H1 (cell line): ENCODE measurements around the gene KIF13A. TPM values are rescaled to one million over a fixed set of nuclear protein-coding genes. Genes with fewer than 3 reads are reported as not detected.

Source experiments
- CTCF ChIA-PET: fragments of 300-600 bp; sonication (Branson Sonifier 250); formaldehyde crosslinking; loops from one replicate; lab custom pipeline; 2021; ENCODE audit not compliant: partially characterized antibody; lab: Charles Lee
- POLR2A ChIA-PET: fragments of 300-600 bp; sonication (Branson Sonifier 250); formaldehyde crosslinking; loops from one replicate; lab custom pipeline; 2021; ENCODE audit warnings: inconsistent platforms; ENCODE audit not compliant: partially characterized antibody; lab: Charles Lee
- DNase-seq, 2 experiments: peaks; one replicate each; pipeline versions ENCODE4 v3.0.0 to v3.0.0-alpha.2; 2010 to 2022; ENCODE audit warnings: low spot score in 2 of 2, low read depth in 1 of 2, mixed read lengths in 1 of 2
- FAIRE-seq: peaks from 2 replicates; lab custom pipeline; 2011; peaks lifted over from hg19 to GRCh38; lab: Jason Lieb, UNC
- H2AFZ ChIP-seq: 2 replicates; pipeline ENCODE4 v1.8.1; 2012; ENCODE audit warnings: low read length, inconsistent platforms
- H2AK5ac ChIP-seq: 2 replicates; pipeline ENCODE4 v1.6.1; 2013; ENCODE audit warnings: low read depth, low read length
- H2BK120ac ChIP-seq: replicated peaks from 2 replicates; pipeline ENCODE3; 2013; ENCODE audit warnings: low read depth, low read length, inconsistent platforms
- H2BK12ac ChIP-seq: 2 replicates; pipeline ENCODE4 v1.6.1; 2013; ENCODE audit warnings: low read depth, low read length
- H2BK15ac ChIP-seq: 2 replicates; pipeline ENCODE4 v1.6.1; 2013; ENCODE audit warnings: low read length
- H2BK20ac ChIP-seq: 2 replicates; pipeline ENCODE4 v1.6.1; 2013; ENCODE audit warnings: low read length
- H2BK5ac ChIP-seq: 2 replicates; pipeline ENCODE4 v1.6.1; 2013; ENCODE audit warnings: low read depth, low read length
- H3K14ac ChIP-seq: 2 replicates; pipeline ENCODE4 v1.6.1; 2013; ENCODE audit warnings: inconsistent platforms; ENCODE audit not compliant: insufficient read length
- H3K18ac ChIP-seq: 2 replicates; pipeline ENCODE4 v1.6.1; 2013; ENCODE audit warnings: low read length; ENCODE audit errors: extremely low read depth
- H3K23ac ChIP-seq: 2 replicates; pipeline ENCODE4 v1.6.1; 2013; ENCODE audit warnings: inconsistent platforms; ENCODE audit not compliant: insufficient read length
- H3K23me2 ChIP-seq: 2 replicates; pipeline ENCODE4 v1.6.1; 2013; ENCODE audit warnings: low read depth, low read length
- H3K27ac ChIP-seq: 2 replicates; pipeline ENCODE4 v1.6.1; 2011; ENCODE audit warnings: low read depth, low read length, inconsistent platforms
- H3K27me3 ChIP-seq, 4 experiments: replicated peaks in 1 of 4; 1 replicate in 1 of 4; 2 replicates in 3 of 4; pipeline versions ENCODE4 v1.6.1 to v1.8.1; 2011 to 2013; ENCODE audit warnings: low read length in 3 of 4, mild to moderate bottlenecking in 3 of 4, inconsistent platforms in 2 of 4, mixed read lengths in 2 of 4, moderate library complexity in 1 of 4; ENCODE audit not compliant: control insufficient read depth in 3 of 4, insufficient read depth in 3 of 4; ENCODE audit errors: extremely low read depth in 1 of 4
- H3K36me3 ChIP-seq, 4 experiments: 2 replicates each; pipeline versions ENCODE4 v1.6.1 to v1.8.1; 2011 to 2013; ENCODE audit warnings: mild to moderate bottlenecking in 4 of 4, low read length in 3 of 4, moderate library complexity in 2 of 4, control low read depth in 1 of 4, inconsistent platforms in 1 of 4; ENCODE audit not compliant: insufficient read depth in 4 of 4, control insufficient read depth in 2 of 4
- H3K4ac ChIP-seq: replicated peaks from 2 replicates; pipeline ENCODE3; 2013; ENCODE audit warnings: low read length, low read depth, mixed read lengths, inconsistent platforms; ENCODE audit not compliant: insufficient read length
- H3K4me1 ChIP-seq, 4 experiments: replicated peaks in 1 of 4; 1 replicate in 1 of 4; 2 replicates in 3 of 4; pipeline versions ENCODE4 v1.6.1 to v1.8.1; 2011 to 2013; ENCODE audit warnings: low read length in 3 of 4, inconsistent platforms in 2 of 4, mixed read lengths in 1 of 4; ENCODE audit not compliant: insufficient read depth in 4 of 4, control insufficient read depth in 3 of 4
- H3K4me2 ChIP-seq, 2 experiments: 2 replicates each; pipeline versions ENCODE4 v1.6.1 to v1.8.1; 2011 to 2013; ENCODE audit warnings: low read depth in 2 of 2, low read length in 2 of 2, control low read depth in 1 of 2, inconsistent platforms in 1 of 2, mild to moderate bottlenecking in 1 of 2; ENCODE audit not compliant: insufficient read depth in 1 of 2
- H3K4me3 ChIP-seq, 4 experiments: fragments of 200-600, 300-600 bp in 1 of 4; sonication (generic), shearing (Covaris generic), sonication (Bioruptor Twin) in 1 of 4; 2 replicates each; pipeline versions ENCODE4 v1.5.1 to v1.8.1; 2011 to 2016; ENCODE audit warnings: low read length in 4 of 4, low read depth in 3 of 4, control low read depth in 2 of 4, inconsistent platforms in 2 of 4, mild to moderate bottlenecking in 2 of 4, mixed read lengths in 1 of 4, moderate library complexity in 1 of 4; ENCODE audit not compliant: insufficient read depth in 2 of 4; ENCODE audit errors: extremely low read depth in 1 of 4
- H3K56ac ChIP-seq: replicated peaks from 2 replicates; pipeline ENCODE3; 2013; ENCODE audit warnings: low read depth, mild to moderate bottlenecking, mixed read lengths, low read length, inconsistent platforms; ENCODE audit not compliant: insufficient read length
- H3K79me1 ChIP-seq: 2 replicates; pipeline ENCODE4 v1.6.1; 2013; ENCODE audit warnings: low read depth, low read length, control low read depth
- H3K79me2 ChIP-seq, 2 experiments: 2 replicates each; pipeline versions ENCODE4 v1.6.1 to v1.8.1; 2012 to 2013; ENCODE audit warnings: low read length in 2 of 2, mild to moderate bottlenecking in 2 of 2, inconsistent platforms in 1 of 2; ENCODE audit not compliant: insufficient read depth in 2 of 2, control insufficient read depth in 1 of 2
- H3K9ac ChIP-seq, 4 experiments: replicated peaks in 1 of 4; 1 replicate in 1 of 4; 2 replicates in 3 of 4; pipeline versions ENCODE4 v1.6.1 to v1.8.1; 2011 to 2013; ENCODE audit warnings: low read depth in 3 of 4, low read length in 3 of 4, control low read depth in 2 of 4, mild to moderate bottlenecking in 2 of 4, moderate library complexity in 2 of 4, inconsistent platforms in 1 of 4; ENCODE audit errors: extremely low read depth in 1 of 4
- H3K9me3 ChIP-seq, 2 experiments: 2 replicates each; pipeline versions ENCODE4 v1.6.1 to v1.8.1; 2012 to 2013; ENCODE audit warnings: mild to moderate bottlenecking in 2 of 2, moderate library complexity in 2 of 2, control low read depth in 1 of 2, inconsistent platforms in 1 of 2, low read depth in 1 of 2, low read length in 1 of 2, mixed read lengths in 1 of 2; ENCODE audit not compliant: insufficient read depth in 2 of 2
- H4K20me1 ChIP-seq, 2 experiments: replicated peaks in 1 of 2; 2 replicates each; pipeline versions ENCODE3 to v1.8.1; 2011 to 2013; ENCODE audit warnings: inconsistent platforms in 2 of 2, low read length in 2 of 2, mild to moderate bottlenecking in 1 of 2; ENCODE audit not compliant: insufficient read depth in 2 of 2, control insufficient read depth in 1 of 2
- H4K5ac ChIP-seq: 2 replicates; pipeline ENCODE4 v1.6.1; 2013; ENCODE audit warnings: low read length, low read depth, mixed read lengths, inconsistent platforms; ENCODE audit not compliant: insufficient read length
- H4K8ac ChIP-seq: 2 replicates; pipeline ENCODE4 v1.8.0; 2013; ENCODE audit warnings: mild to moderate bottlenecking, moderate library complexity, low read length, inconsistent platforms; ENCODE audit not compliant: insufficient read depth; ENCODE audit errors: extremely low read depth
- H4K91ac ChIP-seq: replicated peaks from 2 replicates; pipeline ENCODE3; 2013; ENCODE audit warnings: low read length, mixed read lengths, inconsistent platforms; ENCODE audit not compliant: insufficient read length
- FOSL1 ChIP-seq: IDR thresholded peaks from 2 replicates; pipeline ENCODE4 v1.6.1; 2011; ENCODE audit warnings: mild to moderate bottlenecking, low read depth, low read length, moderate library complexity; ENCODE audit not compliant: insufficient read depth
- HDAC2 ChIP-seq, 2 experiments: fragments of 300-600 bp in 1 of 2; sonication (generic) in 1 of 2; IDR thresholded peaks; 2 replicates each; pipeline ENCODE4 v1.6.1; 2011 to 2012; ENCODE audit warnings: low read depth in 2 of 2, low read length in 2 of 2, mild to moderate bottlenecking in 2 of 2, moderate library complexity in 2 of 2, borderline replicate concordance in 1 of 2, inconsistent platforms in 1 of 2
- NRF1 ChIP-seq: IDR thresholded peaks from 2 replicates; pipeline ENCODE4 v1.6.1; 2011; ENCODE audit warnings: mild to moderate bottlenecking, low read depth, low read length, improper control_type of control experiment
- SAP30 ChIP-seq: fragments of 300-600 bp; sonication (generic); IDR thresholded peaks from 2 replicates; pipeline ENCODE4 v1.7.1; 2012; ENCODE audit warnings: low read length, moderate library complexity, mild to moderate bottlenecking, inconsistent platforms; ENCODE audit not compliant: insufficient read depth, insufficient replicate concordance
- SIX5 ChIP-seq: IDR thresholded peaks from 2 replicates; pipeline ENCODE4 v1.6.1; 2011; ENCODE audit warnings: mild to moderate bottlenecking, low read depth, low read length
- TAF7 ChIP-seq: optimal IDR thresholded peaks from 2 replicates; pipeline ENCODE3; 2011; ENCODE audit warnings: low read depth, mild to moderate bottlenecking, inconsistent platforms, low read length, moderate library complexity, borderline replicate concordance
- ZNF274 ChIP-seq: IDR thresholded peaks from 2 replicates; pipeline ENCODE4 v1.7.0; 2012; ENCODE audit warnings: low read length, borderline replicate concordance; ENCODE audit errors: extremely low read depth
- WGBS, 2 experiments: shearing (Covaris generic) in 1 of 2; methylation state at CpG; one replicate each; pipeline versions ENCODE4 v1.1.6 to v1.1.7; 2013 to 2015; ENCODE audit warnings: low lambda C conversion rate in 2 of 2, mixed read lengths in 2 of 2, inconsistent platforms in 1 of 2, low coverage in 1 of 2, missing lambda C conversion rate in 1 of 2; ENCODE audit not compliant: insufficient replicate concordance in 2 of 2, insufficient coverage in 1 of 2, insufficient read length in 1 of 2; ENCODE audit errors: extremely low coverage in 1 of 2, missing lambda C conversion rate in 1 of 2; 5-methylcytosine and 5-hydroxymethylcytosine counted together
- polyA plus RNA-seq, 7 experiments: library from polyadenylated mRNA; depleted of rRNA in 3 of 7; stranded (reverse) in 5 of 7; unstranded in 2 of 7; fragments of >200 nt in 5 of 7; fragments of 200-250 nt in 2 of 7; gene quantifications; 1 replicate in 5 of 7; 2 replicates in 1 of 7; 4 replicates in 1 of 7; pipeline versions ENCODE4 v1.2.1 to v1.2.3, GENCODE V29; 2011 to 2013; ENCODE audit warnings: missing spikeins in 2 of 7, mixed read lengths in 2 of 7
- total RNA-seq: library from RNA; stranded (reverse); fragmentation: NEBNext Ultra II Directional; extraction: Animal tissue kit (Norgen Biotek cat#: 25700); gene quantifications from 2 replicates; pipeline ENCODE4 v1.2.1, GENCODE V29; 2021
- TF ChIP-seq, protein P1 (sequence below), 3 experiments: IDR thresholded peaks; 1 replicate in 2 of 3; 2 replicates in 1 of 3; pipeline versions ENCODE4 v1.5.1 to v1.6.1; 2011; ENCODE audit warnings: low read length in 3 of 3, mild to moderate bottlenecking in 3 of 3, inconsistent platforms in 2 of 3, low read depth in 1 of 3, moderate library complexity in 1 of 3; ENCODE audit not compliant: insufficient read depth in 1 of 3; ENCODE audit errors: control extremely low read depth in 1 of 3

Gene KIF13A
- total and polyA plus RNA-seq, 2 of the 8 experiments (the other 6 are each of a cell fraction or from before 2014, with no cell fraction given): 14.7 to 40.8 TPM

DNA sequence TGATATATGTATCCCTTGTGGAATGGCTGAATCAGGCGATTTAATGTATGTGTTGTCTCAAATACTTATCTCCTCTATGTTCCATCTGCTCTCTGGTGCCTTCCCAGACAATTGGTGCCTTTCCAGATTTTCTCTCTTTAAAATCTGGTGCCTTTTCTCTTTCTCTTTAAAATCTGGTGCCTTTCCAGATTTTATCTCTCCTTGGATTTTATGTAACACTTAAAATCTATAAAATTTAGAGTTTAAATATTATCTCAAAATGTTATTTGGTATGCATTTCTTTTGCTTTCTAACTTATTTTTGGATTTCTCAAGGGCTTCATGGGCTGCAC is 116.3 kb downstream of the KIF13A start:
- no peak overlapping the region for H3K4me2 ChIP-seq
- no peak overlapping the region for H4K5ac ChIP-seq
- H3K14ac ChIP-seq: no peak overlapping the region
- no peak overlapping the region for H2BK15ac ChIP-seq
- no peak overlapping the region for H3K18ac ChIP-seq
- no peak overlapping the region for H3K23ac ChIP-seq
- no peaks in the 10 kb centered on the region for H3K79me1 ChIP-seq
- peaks cover 0 to 2% of the 10 kb centered on the region in 2 experiments for H4K20me1 ChIP-seq
- H3K9me3 ChIP-seq: no peaks in the 10 kb centered on the region
- no peak overlapping the region for H2BK5ac ChIP-seq
- H3K56ac ChIP-seq: no peak overlapping the region
- H2AK5ac ChIP-seq: no peak overlapping the region
- H2BK20ac ChIP-seq: no peak overlapping the region
- H3K4me1 ChIP-seq: peaks cover 0 to 2% (median 0%) of the 10 kb centered on the region in 4 experiments; a peak in 1 of 7 replicates
- 71% methylated on average over 1 of the region's 1 CpG; no CpG with 5 or more reads in 1 of the 2 experiments for WGBS, 2 experiments
- H3K4ac ChIP-seq: no peak overlapping the region
- CTCF ChIA-PET: interaction anchor here (1.7 kb wide), 1 partner anchor 23 kb away, joined by 4 read pairs; no protein-coding TSS in a partner anchor
- no peak overlapping the region for H3K27ac ChIP-seq
- no peak overlapping the region for H4K8ac ChIP-seq
- no peak overlapping the region for H2BK12ac ChIP-seq
- POLR2A ChIA-PET: no interaction called here
- H3K9ac ChIP-seq: no peak overlapping the region
- no peaks in the 10 kb centered on the region for H3K36me3 ChIP-seq
- no peak overlapping the region for H2BK120ac ChIP-seq
- DNase-seq (no peak), FAIRE-seq (no peak)
- no peaks in the 10 kb centered on the region for H3K23me2 ChIP-seq
- TF ChIP-seq, protein P1, sequence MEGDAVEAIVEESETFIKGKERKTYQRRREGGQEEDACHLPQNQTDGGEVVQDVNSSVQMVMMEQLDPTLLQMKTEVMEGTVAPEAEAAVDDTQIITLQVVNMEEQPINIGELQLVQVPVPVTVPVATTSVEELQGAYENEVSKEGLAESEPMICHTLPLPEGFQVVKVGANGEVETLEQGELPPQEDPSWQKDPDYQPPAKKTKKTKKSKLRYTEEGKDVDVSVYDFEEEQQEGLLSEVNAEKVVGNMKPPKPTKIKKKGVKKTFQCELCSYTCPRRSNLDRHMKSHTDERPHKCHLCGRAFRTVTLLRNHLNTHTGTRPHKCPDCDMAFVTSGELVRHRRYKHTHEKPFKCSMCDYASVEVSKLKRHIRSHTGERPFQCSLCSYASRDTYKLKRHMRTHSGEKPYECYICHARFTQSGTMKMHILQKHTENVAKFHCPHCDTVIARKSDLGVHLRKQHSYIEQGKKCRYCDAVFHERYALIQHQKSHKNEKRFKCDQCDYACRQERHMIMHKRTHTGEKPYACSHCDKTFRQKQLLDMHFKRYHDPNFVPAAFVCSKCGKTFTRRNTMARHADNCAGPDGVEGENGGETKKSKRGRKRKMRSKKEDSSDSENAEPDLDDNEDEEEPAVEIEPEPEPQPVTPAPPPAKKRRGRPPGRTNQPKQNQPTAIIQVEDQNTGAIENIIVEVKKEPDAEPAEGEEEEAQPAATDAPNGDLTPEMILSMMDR (IDR thresholded peaks at IDR 0.05; ENCODE audit: control extremely low read depth in 1 of 3, insufficient read depth in 1 of 3, low read depth in 1 of 3, low read length in 3 of 3): no peak
- TF ChIP-seq SIX5 (no peak), NRF1 (no peak), FOSL1 (no peak), HDAC2 (IDR thresholded peaks at IDR 0.05; ENCODE audit: borderline replicate concordance in 1 of 2, low read depth in 2 of 2, low read length in 2 of 2) (no peak), ZNF274 (no peak), SAP30 (no peak), TAF7 (no peak)
- no peak overlapping the region for H2AFZ ChIP-seq
- H4K91ac ChIP-seq: no peak overlapping the region
- no peaks in the 10 kb centered on the region for H3K27me3 ChIP-seq
- H3K79me2 ChIP-seq: no peaks in the 10 kb centered on the region
- H3K4me3 ChIP-seq: no peak overlapping the region
